HepG2 (cell line): ENCODE results near the gene RGS14. TPM values are rescaled to one million over a fixed set of nuclear protein-coding genes. Genes with fewer than 3 reads are reported as not detected.
A peak's percentile ranks its signal among the peaks of the same experiment; 100 is the strongest.

Source experiments
- ARID3A ChIP-seq: IDR thresholded peaks from 2 replicates; pipeline ENCODE4 v1.6.1; 2012; ENCODE audit warnings: low read depth, low read length, improper control_type of control experiment
- DBP ChIP-seq: sonication (generic); formaldehyde crosslinking; IDR thresholded peaks from 2 replicates; pipeline ENCODE4 v1.4.0; 2020; ENCODE audit warnings: missing genetic modification reagents; ENCODE audit errors: not compliant biosample characterization
- HDAC2 ChIP-seq: sonication (generic); formaldehyde crosslinking; IDR thresholded peaks from 2 replicates; pipeline ENCODE4 v1.4.0; 2020; ENCODE audit warnings: missing genetic modification reagents
- KLF6 ChIP-seq: IDR thresholded peaks from 2 replicates; pipeline ENCODE4 v1.8.0; 2016; ENCODE audit warnings: missing biosample characterization, missing genetic modification reagents
- MTERF4 ChIP-seq: sonication (generic); formaldehyde crosslinking; IDR thresholded peaks from 2 replicates; pipeline ENCODE4 v1.8.0; 2023; ENCODE audit warnings: mild to moderate bottlenecking, missing genetic modification reagents
- PHF20 ChIP-seq: sonication (generic); formaldehyde crosslinking; IDR thresholded peaks from 2 replicates; pipeline ENCODE4 v1.5.0; 2020; ENCODE audit warnings: mild to moderate bottlenecking, missing genetic modification reagents
- POGZ ChIP-seq: sonication (generic); formaldehyde crosslinking; IDR thresholded peaks from 2 replicates; pipeline ENCODE4 v1.4.0; 2020; ENCODE audit warnings: mild to moderate bottlenecking, missing genetic modification reagents
- PRDM4 ChIP-seq: sonication (generic); formaldehyde crosslinking; IDR thresholded peaks from 2 replicates; pipeline ENCODE4 v1.9.0; 2021; ENCODE audit warnings: missing genetic modification reagents, borderline replicate concordance
- TBL1XR1 ChIP-seq: fragments of 150-350 bp; IDR thresholded peaks from 2 replicates; pipeline ENCODE4 v1.6.1; 2014; ENCODE audit warnings: borderline replicate concordance, low read length; ENCODE audit not compliant: partially characterized antibody
- TIGD3 ChIP-seq: sonication (generic); formaldehyde crosslinking; IDR thresholded peaks from 2 replicates; pipeline ENCODE4 v1.5.1; 2020; ENCODE audit warnings: mild to moderate bottlenecking, missing genetic modification reagents, borderline replicate concordance
- ZBTB14 ChIP-seq: sonication (generic); formaldehyde crosslinking; IDR thresholded peaks from 2 replicates; pipeline ENCODE4 v1.4.0; 2020; ENCODE audit warnings: missing genetic modification reagents
- ZBTB3 ChIP-seq: sonication (generic); formaldehyde crosslinking; IDR thresholded peaks from 2 replicates; pipeline ENCODE4 v1.4.0; 2020; ENCODE audit warnings: low read depth, mild to moderate bottlenecking, moderate library complexity, missing genetic modification reagents, borderline replicate concordance
- ZNF503 ChIP-seq: sonication (generic); formaldehyde crosslinking; IDR thresholded peaks from 2 replicates; pipeline ENCODE4 v1.4.0; 2020; ENCODE audit warnings: missing genetic modification reagents
- ZNF572 ChIP-seq: sonication (generic); formaldehyde crosslinking; IDR thresholded peaks from 2 replicates; pipeline ENCODE4 v1.5.1; 2020; ENCODE audit warnings: mild to moderate bottlenecking, missing genetic modification reagents
- ZNF878 ChIP-seq: sonication (generic); formaldehyde crosslinking; IDR thresholded peaks from 2 replicates; pipeline ENCODE4 v1.8.1; 2023; ENCODE audit warnings: mild to moderate bottlenecking, missing genetic modification reagents, moderate library complexity
- polyA plus RNA-seq, 8 experiments: library from polyadenylated mRNA; depleted of rRNA in 3 of 8; stranded (reverse) in 7 of 8; unstranded in 1 of 8; fragments of >200 nt; fragmentation: Illumina TruSeq in 4 of 8; extraction: Trizol in 4 of 8; gene quantifications; 2 replicates each; pipeline versions ENCODE4 v1.2.1 to v1.2.3, GENCODE V29; 2011 to 2016; ENCODE audit warnings: low read depth in 4 of 8, missing spikeins in 1 of 8, mixed read lengths in 1 of 8; ENCODE audit not compliant: insufficient read depth in 1 of 8
- total RNA-seq, 5 experiments: library from RNA; depleted of rRNA; stranded (reverse); fragments of >200 nt; fragmentation: Illumina TruSeq; extraction: Trizol; gene quantifications; 2 replicates each; pipeline ENCODE4 v1.2.3, GENCODE V29; 2016; ENCODE audit warnings: low read depth in 1 of 5

The RGS14 gene
- total and polyA plus RNA-seq, 2 of the 13 experiments (the other 11 are each of a cell fraction or from before 2014, with no cell fraction given) = 11.1 to 17.2 TPM

GRCh38 chr5:177403792-177404640 lies 46.3 kb downstream of the RGS14 start (continued):
- TF ChIP-seq ZNF503 (CRISPR knock-in tag) = no peak
- no peak for TF ChIP-seq PRDM4 (CRISPR knock-in tag)
- no peak; the same call in 1 of the 2 replicates for TF ChIP-seq KLF6 (CRISPR knock-in tag)
- no peak for TF ChIP-seq ZBTB3
- 0 out of 2 replicates have a peak, but pooled peaks have one; percentile 42 for TF ChIP-seq ZBTB14 (CRISPR knock-in tag)
- TF ChIP-seq HDAC2 = no peak
- TF ChIP-seq TBL1XR1 = no peak
- no peak for TF ChIP-seq ZNF878 (CRISPR knock-in tag)
- TF ChIP-seq TIGD3 = no peak
- TF ChIP-seq DBP (CRISPR knock-in tag) = no peak
- TF ChIP-seq PHF20 = 0 out of 2 replicates have a peak, but pooled peaks have one; percentile 24
- no peak for TF ChIP-seq ARID3A
- no peak for TF ChIP-seq ZNF572 (CRISPR knock-in tag)
- TF ChIP-seq POGZ (CRISPR knock-in tag) = no peak; the same call in 1 of the 2 replicates
- TF ChIP-seq MTERF4 (CRISPR knock-in tag) = 0 out of 2 replicates have a peak, but pooled peaks have one; percentile 36
